Fibroblast of lung (primary cell): Measurements from ENCODE around the gene TRIM40.

Experiments used
- EZH2 ChIP-seq: IDR thresholded peaks from 2 replicates; pipeline ENCODE4 v1.5.1; 2012; ENCODE audit warnings: low read length, control low read depth, mild to moderate bottlenecking; ENCODE audit errors: missing control alignments
- TF ChIP-seq, protein P1 (sequence below), 2 donors: IDR thresholded peaks in 1 of 2; conservative IDR thresholded peaks in 1 of 2; 1 replicate in 1 of 2; 2 replicates in 1 of 2; pipeline ENCODE4 v1.5.1; 2011 to 2012; ENCODE audit warnings: low read length in 2 of 2, control low read depth in 1 of 2, inconsistent platforms in 1 of 2, low read depth in 1 of 2, mild to moderate bottlenecking in 1 of 2

DNA sequence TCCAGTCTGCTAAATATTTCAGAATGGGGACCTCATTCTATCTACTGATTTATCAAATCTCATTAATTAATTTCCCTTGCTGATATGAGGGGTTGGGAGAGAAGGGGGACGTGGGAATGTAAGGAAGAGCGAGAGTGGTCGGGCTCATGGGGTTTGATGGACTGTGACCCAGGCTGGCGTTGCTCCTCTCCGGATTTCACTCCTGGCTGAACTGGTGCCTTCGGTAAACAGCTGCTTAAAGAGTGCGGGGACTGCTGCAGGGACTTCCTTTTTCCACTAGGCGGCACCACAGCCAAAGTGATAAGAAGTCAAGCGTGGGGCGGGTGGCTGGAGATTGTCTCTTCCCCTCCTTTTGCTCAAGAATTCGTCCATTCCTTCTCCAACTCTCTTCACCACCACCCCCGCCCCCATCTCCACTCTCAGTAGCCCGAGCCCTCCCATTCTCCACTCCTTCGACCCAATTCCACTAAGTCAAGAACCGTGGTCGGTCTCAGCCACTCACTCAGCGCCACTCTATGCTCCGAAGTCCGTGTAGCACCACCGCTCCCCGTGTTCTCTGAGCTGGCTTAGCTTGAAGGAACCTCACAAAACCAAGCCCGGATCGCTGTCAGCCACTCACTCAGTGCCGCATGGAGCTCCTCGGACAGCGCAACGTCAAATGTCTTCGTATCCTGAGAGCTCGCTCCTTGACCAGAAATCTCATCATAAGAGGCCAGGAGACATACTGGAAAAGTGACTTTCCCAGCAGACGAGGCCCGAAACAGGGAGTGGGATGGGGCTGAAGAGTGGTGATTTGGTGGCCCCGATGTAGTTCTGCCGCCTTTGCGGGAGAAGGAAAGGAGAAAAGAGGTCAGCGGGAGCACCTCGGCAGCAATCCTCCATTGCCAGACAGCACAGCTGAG is 32.7 kb upstream of the TRIM40 start:
- TF ChIP-seq, protein P1, sequence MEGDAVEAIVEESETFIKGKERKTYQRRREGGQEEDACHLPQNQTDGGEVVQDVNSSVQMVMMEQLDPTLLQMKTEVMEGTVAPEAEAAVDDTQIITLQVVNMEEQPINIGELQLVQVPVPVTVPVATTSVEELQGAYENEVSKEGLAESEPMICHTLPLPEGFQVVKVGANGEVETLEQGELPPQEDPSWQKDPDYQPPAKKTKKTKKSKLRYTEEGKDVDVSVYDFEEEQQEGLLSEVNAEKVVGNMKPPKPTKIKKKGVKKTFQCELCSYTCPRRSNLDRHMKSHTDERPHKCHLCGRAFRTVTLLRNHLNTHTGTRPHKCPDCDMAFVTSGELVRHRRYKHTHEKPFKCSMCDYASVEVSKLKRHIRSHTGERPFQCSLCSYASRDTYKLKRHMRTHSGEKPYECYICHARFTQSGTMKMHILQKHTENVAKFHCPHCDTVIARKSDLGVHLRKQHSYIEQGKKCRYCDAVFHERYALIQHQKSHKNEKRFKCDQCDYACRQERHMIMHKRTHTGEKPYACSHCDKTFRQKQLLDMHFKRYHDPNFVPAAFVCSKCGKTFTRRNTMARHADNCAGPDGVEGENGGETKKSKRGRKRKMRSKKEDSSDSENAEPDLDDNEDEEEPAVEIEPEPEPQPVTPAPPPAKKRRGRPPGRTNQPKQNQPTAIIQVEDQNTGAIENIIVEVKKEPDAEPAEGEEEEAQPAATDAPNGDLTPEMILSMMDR (conservative IDR thresholded peaks at IDR 0.05 in 1 of 2, IDR thresholded peaks at IDR 0.05 in 1 of 2; ENCODE audit: low read depth in 1 of 2, low read length in 2 of 2): peak; percentile 90 to 91
- peak; percentile 64 for TF ChIP-seq EZH2
